ENCODE data around the gene XAGE2. TPM values are rescaled to one million over a fixed set of nuclear protein-coding genes. Genes with fewer than 3 reads are reported as not detected.
"Not testable (repeated sequence)": the region's sequence is repeated elsewhere in the genome, so short reads cannot be mapped to it uniquely, and the experiment has no call there.

XAGE2 gene, protein sequence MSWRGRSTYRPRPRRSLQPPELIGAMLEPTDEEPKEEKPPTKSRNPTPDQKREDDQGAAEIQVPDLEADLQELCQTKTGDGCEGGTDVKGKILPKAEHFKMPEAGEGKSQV
- not detected for total RNA-seq

DNA sequence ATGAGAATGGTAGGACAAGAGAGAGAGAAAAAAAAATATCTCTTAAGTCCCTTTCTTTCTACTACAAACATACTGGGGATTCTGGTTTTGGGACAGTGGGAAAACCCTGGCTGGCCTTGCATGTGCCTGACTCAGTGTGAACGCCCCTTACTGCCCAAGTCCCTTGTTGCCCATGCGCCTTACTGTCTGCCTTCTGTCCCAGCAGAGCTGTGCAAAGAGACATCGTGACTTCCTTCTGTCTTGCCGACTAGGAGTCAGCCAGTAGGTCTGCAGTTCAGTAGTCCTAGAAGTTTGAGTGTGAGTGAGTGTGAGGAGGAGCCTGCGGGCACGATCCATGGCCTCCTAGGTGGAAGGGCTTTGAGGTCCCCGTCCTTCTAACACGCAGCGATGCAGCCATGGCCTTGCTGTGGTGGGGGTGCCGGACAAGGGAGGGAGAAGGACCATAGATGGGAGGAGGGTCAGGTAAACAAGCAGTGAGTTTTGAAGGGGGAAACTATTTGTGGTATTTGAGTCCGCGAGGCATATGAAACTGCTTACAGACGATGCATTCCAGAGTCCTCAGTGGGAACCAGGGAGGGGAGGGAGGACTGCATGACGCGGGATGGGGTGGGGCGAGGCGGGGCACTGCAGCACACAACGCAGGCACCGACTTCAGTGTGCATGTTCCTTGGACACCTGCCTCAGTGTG lies at the start of gene XAGE2:
Gene XAGE2 (plus strand): TSS at position 654 of the 688 bp plus-strand sequence. CDS start 994 bp downstream, outside the sequence.
- H3K4me3 Mint-ChIP-seq = no peak within 1 kb of the TSS
- no peaks in the 10 kb centered on the region for H3K36me3 Mint-ChIP-seq (ENCODE audit: low read depth)
- H3K27me3 Mint-ChIP-seq (ENCODE audit: low read depth) = peaks cover 2% of the 10 kb centered on the region
- intact Hi-C loops (cut with micrococcal nuclease) = no loop called here
- no peaks in the 10 kb centered on the region for H3K4me1 Mint-ChIP-seq (ENCODE audit: low read depth)
- no peaks in the 10 kb centered on the region for H3K9me3 Mint-ChIP-seq
- CTCF ChIA-PET = no interaction called here
- no peak within 1 kb of the TSS for H3K27ac Mint-ChIP-seq
- no peak for DNase-seq

DNA sequence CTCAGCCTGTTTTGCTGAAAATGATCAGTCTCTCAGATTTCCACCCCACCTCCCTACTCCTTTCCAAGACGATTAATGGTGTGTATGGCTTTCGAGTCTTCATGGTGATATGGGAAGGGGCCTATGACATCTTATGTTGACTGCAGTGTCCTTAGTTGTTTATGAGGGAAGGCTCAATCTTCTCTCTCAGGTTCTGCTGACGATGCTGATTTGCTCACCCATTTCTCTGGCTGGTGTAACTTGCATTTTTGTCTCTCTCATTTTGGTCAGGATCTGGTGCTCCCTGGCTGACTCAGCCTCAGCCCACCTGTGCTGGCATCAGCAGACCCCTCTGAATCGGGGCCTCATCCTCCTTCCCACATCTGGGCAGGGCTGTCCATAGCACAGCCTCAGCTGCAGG lies 31.4 kb upstream of the XAGE2 start:
- no peak overlapping the region for H3K4me3 Mint-ChIP-seq
- CTCF ChIA-PET = interaction anchor here (1.1 kb wide), 1 partner anchor 9 kb away, joined by 4 read pairs; no protein-coding TSS in a partner anchor
- H3K27me3 Mint-ChIP-seq (ENCODE audit: low read depth) = peaks cover 7% of the 10 kb centered on the region
- no peak for DNase-seq
- no peak overlapping the region for H3K27ac Mint-ChIP-seq
- H3K4me1 Mint-ChIP-seq (ENCODE audit: low read depth) = no peaks in the 10 kb centered on the region
- intact Hi-C loops (cut with micrococcal nuclease) = no loop called here
- H3K36me3 Mint-ChIP-seq (ENCODE audit: low read depth) = no peaks in the 10 kb centered on the region
- peaks cover 2% of the 10 kb centered on the region for H3K9me3 Mint-ChIP-seq

DNA sequence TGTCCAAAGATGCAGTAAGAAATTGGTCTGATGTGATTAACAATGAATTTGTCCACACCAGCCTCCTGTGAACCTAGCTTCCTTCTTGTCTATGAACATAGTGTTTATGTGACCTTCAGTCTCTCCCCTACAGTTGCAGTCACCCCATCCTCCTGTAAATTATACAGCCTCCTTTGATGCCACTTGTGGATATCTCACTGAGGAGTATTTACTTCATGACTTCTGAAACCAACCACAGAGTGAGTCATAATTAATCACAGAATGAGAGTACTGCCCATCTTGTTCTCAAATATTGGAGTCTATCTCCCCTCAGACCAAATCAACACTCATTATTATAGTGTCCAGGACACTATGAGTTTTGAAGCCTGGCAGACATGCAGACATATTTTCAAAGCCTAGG lies 27.3 kb upstream of the XAGE2 start:
- CTCF ChIA-PET = no interaction called here
- Mint-ChIP-seq H3K9me3 (no peaks in the 10 kb centered on the region), H3K36me3 (ENCODE audit: low read depth) (no peaks in the 10 kb centered on the region), H3K27me3 (ENCODE audit: low read depth) (peaks cover under 1% of the 10 kb centered on the region), H3K27ac (no peak overlapping the region), H3K4me3 (no peak overlapping the region), H3K4me1 (ENCODE audit: low read depth) (peaks cover 2% of the 10 kb centered on the region)
- no peak for DNase-seq
- intact Hi-C loops (cut with micrococcal nuclease) = no loop called here

DNA sequence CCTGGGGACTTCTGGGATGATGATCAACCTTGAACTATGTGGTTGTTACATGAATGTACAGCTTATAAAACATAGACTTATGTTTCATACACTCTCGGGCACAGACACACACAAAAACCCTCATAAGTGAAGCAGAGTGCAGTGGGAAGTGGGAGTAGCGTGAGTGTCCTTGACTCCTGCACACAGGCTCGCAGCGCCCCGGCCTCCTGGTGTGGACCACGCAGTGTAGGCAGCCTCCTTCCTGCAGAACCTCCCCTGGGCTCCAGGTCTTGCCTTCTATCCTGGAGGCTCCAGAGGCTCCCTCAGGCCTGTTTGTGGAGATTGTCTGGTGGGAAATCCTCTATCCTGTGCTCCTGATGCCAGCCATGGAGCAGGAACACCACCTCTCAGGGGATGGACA lies 25.7 kb upstream of the XAGE2 start:
- H3K9me3 Mint-ChIP-seq; H3K36me3 Mint-ChIP-seq (ENCODE audit: low read depth); H3K27ac Mint-ChIP-seq; CTCF ChIA-PET; H3K4me3 Mint-ChIP-seq; H3K27me3 Mint-ChIP-seq (ENCODE audit: low read depth); H3K4me1 Mint-ChIP-seq (ENCODE audit: low read depth); intact Hi-C loops (cut with micrococcal nuclease); DNase-seq: not testable (repeated sequence)

DNA sequence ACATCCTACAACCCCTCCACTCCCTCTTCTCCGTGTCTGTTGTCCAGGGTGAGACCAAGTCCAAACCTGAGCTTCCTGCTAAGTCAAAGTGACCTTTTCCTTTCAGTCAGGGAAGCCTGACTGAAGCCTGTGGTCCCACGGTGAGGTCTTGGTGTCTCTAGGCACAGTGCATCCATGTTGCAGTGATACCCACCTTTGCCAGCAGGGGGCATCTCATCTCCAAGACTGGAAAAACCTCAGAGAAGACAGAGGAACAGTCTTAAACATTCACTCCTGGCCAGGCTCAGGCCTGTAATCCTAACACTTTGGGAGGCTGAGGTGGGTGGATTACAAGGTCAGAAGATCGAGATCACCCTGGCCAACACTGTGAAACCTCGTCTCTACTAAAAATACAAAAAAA lies 23.4 kb upstream of the XAGE2 start:
- CTCF ChIA-PET = interaction anchor here (0.7 to 1.6 kb wide), 2 partner anchors 9 to 1746 kb away, joined by 4 to 5 read pairs; no protein-coding TSS in a partner anchor
- not testable (repeated sequence) for H3K9me3 Mint-ChIP-seq

DNA sequence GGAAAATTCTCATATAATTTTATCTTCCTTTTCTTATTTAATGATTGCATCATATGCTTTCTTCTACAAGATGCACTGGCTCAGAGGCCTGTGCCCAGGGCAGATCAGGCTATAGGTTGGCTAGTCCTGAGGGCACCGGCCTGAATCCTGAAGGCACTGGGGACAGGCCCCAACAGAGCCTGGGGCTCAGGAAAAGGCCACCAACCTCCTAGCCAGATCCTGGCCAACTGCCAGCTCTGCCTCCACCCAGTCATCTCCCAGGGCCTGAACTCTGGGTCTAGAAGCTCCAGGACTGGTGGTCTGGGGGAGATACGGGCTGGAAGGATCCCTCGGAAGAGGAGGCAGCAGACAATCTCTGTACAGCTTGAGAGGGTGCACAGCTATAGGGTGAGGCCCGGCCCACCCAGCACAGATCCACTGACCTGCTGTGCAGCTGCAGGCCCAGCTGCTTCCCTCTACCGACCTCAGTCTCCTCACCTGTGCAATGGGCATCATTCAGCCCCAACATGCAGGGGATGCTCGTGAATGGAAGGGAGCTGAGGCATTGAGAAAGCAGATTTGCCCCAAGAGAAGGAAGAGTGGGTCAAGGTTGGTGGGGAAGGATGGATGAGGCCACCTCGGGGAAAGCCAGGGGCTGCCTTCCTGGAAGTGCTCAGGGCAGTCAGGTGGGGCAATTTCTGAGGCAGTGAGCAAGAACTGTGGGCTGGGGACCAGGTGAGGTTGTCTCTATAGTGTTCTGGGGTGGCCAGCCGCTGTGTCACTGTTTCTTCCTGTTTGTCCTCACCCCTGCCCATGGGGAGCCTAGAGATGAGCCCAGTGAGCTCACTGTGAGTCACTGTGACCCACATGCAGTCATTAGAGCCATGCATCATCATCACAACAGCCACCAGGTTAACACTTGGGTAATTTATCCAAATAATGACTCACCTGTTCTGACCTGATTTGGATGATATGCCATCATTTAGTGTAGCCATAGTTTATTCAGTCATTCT lies 22.4 kb upstream of the XAGE2 start:
- peaks cover 3% of the 10 kb centered on the region for H3K4me1 Mint-ChIP-seq (ENCODE audit: low read depth)
- intact Hi-C loops (cut with micrococcal nuclease) = no loop called here
- no peaks in the 10 kb centered on the region for H3K27me3 Mint-ChIP-seq (ENCODE audit: low read depth)
- no peaks in the 10 kb centered on the region for H3K36me3 Mint-ChIP-seq (ENCODE audit: low read depth)
- DNase-seq = peak; percentile 52
- CTCF ChIA-PET = interaction anchor here (0.7 to 1.6 kb wide), 4 partner anchors 10 to 1747 kb away, joined by 3 to 5 read pairs (median 4); no protein-coding TSS in a partner anchor
- H3K9me3 Mint-ChIP-seq = no peaks in the 10 kb centered on the region
- no peak overlapping the region for H3K27ac Mint-ChIP-seq
- no peak overlapping the region for H3K4me3 Mint-ChIP-seq

More for the DNA sequence above, 23.4 kb upstream of the XAGE2 start:
- H3K27me3 Mint-ChIP-seq (ENCODE audit: low read depth); H3K27ac Mint-ChIP-seq; intact Hi-C loops (cut with micrococcal nuclease); H3K4me1 Mint-ChIP-seq (ENCODE audit: low read depth); H3K4me3 Mint-ChIP-seq; H3K36me3 Mint-ChIP-seq (ENCODE audit: low read depth): not testable (repeated sequence)
- DNase-seq = peak; percentile 75

DNA sequence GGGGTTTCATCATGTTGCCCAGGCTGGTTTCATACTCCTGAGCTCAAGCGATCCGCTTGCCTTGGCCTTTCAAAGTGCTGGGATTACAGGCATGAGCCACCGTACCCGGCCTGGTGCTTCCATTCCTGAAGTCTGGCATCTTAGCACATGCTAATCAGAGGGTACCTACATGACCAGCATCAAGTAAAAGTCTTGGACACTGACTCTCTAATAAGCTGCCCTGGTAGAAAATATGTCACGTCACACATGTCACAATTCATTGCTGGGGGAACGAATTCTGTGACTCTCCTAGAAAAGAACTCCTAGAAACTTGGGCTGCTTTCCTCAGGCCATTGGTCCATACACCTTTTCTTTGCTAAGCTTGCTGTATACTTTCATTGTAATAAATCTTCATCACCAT lies 19.1 kb upstream of the XAGE2 start:
- Mint-ChIP-seq H3K4me1 (ENCODE audit: low read depth) (peaks cover 3% of the 10 kb centered on the region), H3K27me3 (ENCODE audit: low read depth) (no peaks in the 10 kb centered on the region), H3K9me3 (no peaks in the 10 kb centered on the region), H3K4me3 (no peak overlapping the region), H3K27ac (no peak overlapping the region), H3K36me3 (ENCODE audit: low read depth) (no peaks in the 10 kb centered on the region)
- no peak for DNase-seq
- CTCF ChIA-PET = no interaction called here
- intact Hi-C loops (cut with micrococcal nuclease) = no loop called here

DNA sequence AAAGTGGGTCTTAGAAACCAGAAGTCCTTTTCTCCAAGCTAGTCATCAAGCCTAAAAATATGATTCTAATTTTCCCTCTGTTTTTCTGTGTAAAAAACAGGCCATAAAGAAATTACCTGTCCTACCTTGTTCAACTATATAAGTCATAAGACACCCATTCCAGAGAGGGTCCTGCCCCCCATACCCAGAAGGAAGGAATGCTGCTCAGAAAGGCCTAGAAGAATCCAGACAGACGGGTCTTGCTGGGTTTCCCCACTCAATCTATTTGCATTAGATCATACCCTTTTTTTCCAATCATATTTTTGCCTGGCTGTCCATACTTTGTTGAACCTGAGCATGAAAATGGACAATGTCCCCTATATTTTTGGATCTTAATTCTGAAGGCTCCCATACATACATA lies 16.3 kb upstream of the XAGE2 start:
- CTCF ChIA-PET = interaction anchor here (1.1 kb wide), 1 partner anchor 12 kb away, joined by 3 read pairs; no protein-coding TSS in a partner anchor

DNA sequence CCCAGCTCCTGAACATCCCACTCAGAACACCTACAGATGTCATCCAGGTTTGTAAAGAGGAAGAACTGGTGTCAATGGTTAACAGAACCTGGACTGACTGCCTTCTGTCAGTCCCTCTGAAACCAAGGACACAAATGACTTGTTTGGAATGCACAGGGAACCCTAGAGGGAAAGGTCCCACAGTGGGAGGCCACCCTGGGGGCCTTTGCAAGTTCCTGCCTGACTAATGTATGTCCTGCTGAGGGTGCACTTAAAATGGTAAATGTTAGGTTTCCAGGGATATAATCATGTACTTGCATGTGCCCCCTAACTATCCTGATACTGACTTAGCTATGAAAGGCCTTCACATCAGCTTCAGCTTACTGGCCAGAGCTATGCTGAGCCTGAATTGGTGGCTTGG lies 15.0 kb upstream of the XAGE2 start:
- CTCF ChIA-PET = no interaction called here
- Mint-ChIP-seq H3K27me3 (ENCODE audit: low read depth) (no peaks in the 10 kb centered on the region), H3K27ac (no peak overlapping the region)

More for the DNA sequence above, 16.3 kb upstream of the XAGE2 start:
- Mint-ChIP-seq H3K36me3 (ENCODE audit: low read depth) (no peaks in the 10 kb centered on the region), H3K9me3 (no peaks in the 10 kb centered on the region), H3K27me3 (ENCODE audit: low read depth) (no peaks in the 10 kb centered on the region), H3K4me1 (ENCODE audit: low read depth) (no peaks in the 10 kb centered on the region), H3K4me3 (no peak overlapping the region), H3K27ac (no peak overlapping the region)
- intact Hi-C loops (cut with micrococcal nuclease) = no loop called here
- no peak for DNase-seq

DNA sequence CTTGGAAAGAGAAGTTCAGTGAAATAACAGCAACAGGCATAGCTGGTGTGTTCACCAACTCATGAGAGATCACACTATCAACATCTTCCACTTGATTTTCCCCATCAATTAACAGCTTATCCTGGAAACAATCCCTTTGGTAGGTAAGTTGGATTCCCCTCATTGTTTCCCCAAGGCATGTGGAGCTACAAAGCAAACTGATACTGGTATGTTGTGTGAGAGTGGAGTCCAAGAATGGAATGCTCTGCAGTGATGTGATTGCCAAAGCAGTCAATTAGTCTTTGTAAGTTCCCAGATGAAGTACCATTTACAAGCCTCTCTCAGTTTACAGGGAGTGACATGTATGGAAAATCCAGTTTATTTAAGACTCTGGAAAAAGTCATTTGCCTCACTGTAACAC lies 13.7 kb upstream of the XAGE2 start:
- H3K4me1 Mint-ChIP-seq (ENCODE audit: low read depth) = no peaks in the 10 kb centered on the region
- CTCF ChIA-PET = no interaction called here
- no peak for DNase-seq
- no peak overlapping the region for H3K27ac Mint-ChIP-seq
- H3K36me3 Mint-ChIP-seq (ENCODE audit: low read depth) = no peaks in the 10 kb centered on the region
- no peaks in the 10 kb centered on the region for H3K9me3 Mint-ChIP-seq
- H3K4me3 Mint-ChIP-seq = no peak overlapping the region
- intact Hi-C loops (cut with micrococcal nuclease) = no loop called here
- H3K27me3 Mint-ChIP-seq (ENCODE audit: low read depth) = no peaks in the 10 kb centered on the region

More for the DNA sequence above, 15.0 kb upstream of the XAGE2 start:
- Mint-ChIP-seq H3K36me3 (ENCODE audit: low read depth) (no peaks in the 10 kb centered on the region), H3K4me3 (no peak overlapping the region), H3K4me1 (ENCODE audit: low read depth) (no peaks in the 10 kb centered on the region), H3K9me3 (no peaks in the 10 kb centered on the region)
- intact Hi-C loops (cut with micrococcal nuclease) = no loop called here
- no peak for DNase-seq

DNA sequence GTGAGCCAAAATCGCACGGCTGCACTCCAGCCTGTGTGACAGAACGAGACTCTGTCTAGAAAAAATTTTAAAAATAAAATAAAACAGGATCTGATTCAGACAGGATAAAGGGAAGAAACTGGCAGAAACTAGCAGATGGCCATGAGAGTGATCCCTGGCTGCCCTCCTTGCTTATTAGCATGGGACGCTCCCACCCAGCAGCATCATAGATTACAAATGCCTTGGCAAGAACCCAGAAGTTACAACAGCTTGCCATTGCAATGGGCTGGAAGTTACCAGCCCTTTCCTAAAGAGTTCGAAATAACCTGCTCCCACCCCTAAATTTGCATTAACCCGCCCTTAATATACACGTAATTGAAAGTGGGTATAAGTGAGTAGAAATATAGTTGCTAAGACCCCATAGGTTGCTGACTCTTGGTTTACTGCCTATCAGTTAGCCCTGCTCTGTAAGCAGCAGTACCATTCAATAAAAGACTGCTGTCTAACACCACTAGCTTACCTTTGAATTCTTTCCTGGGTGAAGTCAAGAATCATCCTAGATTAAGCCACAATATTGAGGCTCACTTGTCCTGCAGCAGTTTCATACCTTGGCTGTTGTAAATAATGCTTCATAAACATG lies 9.1 kb upstream of the XAGE2 start:
- no peak for DNase-seq
- Mint-ChIP-seq H3K36me3 (ENCODE audit: low read depth) (no peaks in the 10 kb centered on the region), H3K4me3 (no peak overlapping the region), H3K27ac (no peak overlapping the region), H3K27me3 (ENCODE audit: low read depth) (peaks cover 10% of the 10 kb centered on the region), H3K9me3 (no peaks in the 10 kb centered on the region), H3K4me1 (ENCODE audit: low read depth) (no peaks in the 10 kb centered on the region)
- intact Hi-C loops (cut with micrococcal nuclease) = no loop called here
- CTCF ChIA-PET = no interaction called here

DNA sequence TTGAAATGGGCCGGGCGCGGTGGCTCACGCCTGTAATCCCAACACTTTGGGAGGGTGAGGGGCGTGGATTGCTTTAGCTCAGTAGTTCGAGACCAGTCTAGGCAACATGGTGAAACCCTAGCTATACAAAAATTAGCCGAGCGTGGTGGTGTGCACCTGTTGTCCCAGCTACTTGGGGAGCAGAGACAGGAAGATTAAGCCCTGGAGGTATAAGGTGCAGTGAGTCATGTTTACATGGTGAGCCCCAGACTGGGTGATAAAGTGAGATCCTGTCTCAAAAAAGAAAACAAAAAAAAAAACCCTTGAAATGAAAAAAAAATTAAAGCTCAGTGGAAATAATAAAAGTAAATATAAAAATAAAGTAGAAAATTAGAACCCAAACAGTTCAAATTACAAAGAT lies 6.9 kb upstream of the XAGE2 start:
- CTCF ChIA-PET = no interaction called here
- H3K36me3 Mint-ChIP-seq (ENCODE audit: low read depth) = no peaks in the 10 kb centered on the region
- no peak overlapping the region for H3K4me3 Mint-ChIP-seq
- H3K4me1 Mint-ChIP-seq (ENCODE audit: low read depth) = no peaks in the 10 kb centered on the region
- H3K27me3 Mint-ChIP-seq (ENCODE audit: low read depth) = peaks cover 10% of the 10 kb centered on the region
- intact Hi-C loops (cut with micrococcal nuclease) = no loop called here
- no peak overlapping the region for H3K27ac Mint-ChIP-seq
- DNase-seq = no peak
- no peaks in the 10 kb centered on the region for H3K9me3 Mint-ChIP-seq

All from activated naive CD4-positive, alpha-beta T cell treated with anti-CD3 and anti-CD28 coated beads for 36 hours (primary cell).